Stimulated activated effector memory CD8-positive, alpha-beta T cell treated with anti-CD3 and anti-CD28 coated beads, Interleukin-12 subunit alpha, Interleukin-12 subunit beta, amount 100 ng/mL, for 72 hours (primary cell): Measurements from ENCODE around the gene ZNF609.
"Not testable (repeated sequence)": the region's sequence is repeated elsewhere in the genome, so short reads cannot be mapped to it uniquely, and the experiment has no call there.

Source experiments
- ATAC-seq: fragments of 150-1000 bp; cut with Tn5 transposase; 2 replicates; pipeline ENCODE4 v1.10.0; 2021
- DNase-seq, 2 donors: peaks; one replicate each; pipeline ENCODE4 v3.0.0; 2021 to 2022; ENCODE audit warnings: low spot score in 2 of 2
- H3K27ac Mint-ChIP-seq: one replicate; pipeline ENCODE4 v1.8.0; 2022; ENCODE audit warnings: mild to moderate bottlenecking, mixed read lengths
- H3K36me3 Mint-ChIP-seq: one replicate; pipeline ENCODE4 v1.8.0; 2022; ENCODE audit warnings: mild to moderate bottlenecking, mixed read lengths
- H3K4me1 Mint-ChIP-seq: one replicate; pipeline ENCODE4 v1.8.0; 2022; ENCODE audit warnings: mixed read lengths
- H3K4me3 Mint-ChIP-seq: one replicate; pipeline ENCODE4 v1.8.0; 2022; ENCODE audit warnings: mild to moderate bottlenecking, mixed read lengths
- H3K9me3 Mint-ChIP-seq: one replicate; pipeline ENCODE4 v1.8.0; 2022; ENCODE audit warnings: mixed read lengths

Gene ZNF609

DNA sequence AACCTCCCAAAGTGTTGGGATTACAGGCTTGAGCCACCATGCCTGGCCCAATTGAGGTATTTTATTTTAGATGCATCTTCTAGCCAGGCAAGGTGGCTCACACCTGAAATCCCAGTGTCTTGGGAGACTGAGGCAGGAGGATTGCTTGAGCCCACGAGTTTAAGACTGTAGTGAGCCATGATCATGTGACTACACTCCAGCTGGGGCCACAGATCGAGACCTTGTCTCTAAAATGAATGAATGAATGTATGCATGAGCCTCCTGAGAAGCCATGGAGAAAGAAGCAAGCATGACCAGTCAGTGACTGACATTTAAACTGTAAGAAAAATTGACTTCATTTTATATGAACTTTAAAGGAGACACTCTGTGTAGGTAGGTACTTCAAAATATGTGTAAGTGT is 105.7 kb downstream of the ZNF609 start:
- DNase-seq (no peak), ATAC-seq (no peak)
- H3K9me3 Mint-ChIP-seq = no peaks in the 10 kb centered on the region
- peaks cover 35% of the 10 kb centered on the region for H3K4me1 Mint-ChIP-seq
- H3K36me3 Mint-ChIP-seq = peaks cover 6% of the 10 kb centered on the region
- H3K4me3 Mint-ChIP-seq = no peak overlapping the region
- H3K27ac Mint-ChIP-seq = no peak overlapping the region

DNA sequence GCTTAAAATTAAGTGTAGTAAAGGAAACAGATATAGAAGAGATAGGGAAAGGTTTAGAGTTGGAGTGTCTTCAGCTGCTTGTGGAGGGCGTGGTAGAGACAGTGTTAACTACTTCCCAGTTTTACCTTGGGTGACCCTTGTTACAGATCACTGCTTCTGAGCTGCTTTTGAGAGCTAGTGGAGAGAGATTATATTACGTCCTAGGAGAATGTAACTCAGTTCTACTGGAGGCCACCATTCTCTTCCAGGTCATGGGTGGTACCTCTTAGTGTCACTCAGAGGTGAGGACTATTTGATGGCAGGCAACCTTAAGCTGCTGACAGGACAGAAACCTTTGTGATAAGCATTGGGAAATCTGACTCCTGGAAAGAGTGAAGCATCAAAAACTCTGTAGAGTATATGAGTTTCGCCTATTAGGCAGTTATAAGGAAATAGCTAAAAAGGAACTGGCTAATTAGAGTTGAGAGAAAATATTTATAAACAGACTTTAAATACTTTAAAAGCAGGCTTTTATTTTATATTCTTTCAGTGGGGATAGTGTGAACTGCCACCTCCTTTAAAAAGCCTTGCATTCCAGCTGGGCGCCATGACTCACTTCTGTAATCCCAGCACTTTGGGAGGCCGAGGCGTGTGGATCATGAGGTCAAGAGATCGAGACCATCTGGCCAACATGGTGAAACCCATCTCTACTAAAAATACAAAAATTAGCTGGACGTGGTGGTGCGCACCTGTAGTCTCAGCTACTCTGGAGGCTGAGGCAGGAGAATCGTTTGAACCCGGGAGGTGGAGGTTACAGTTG is 106.5 kb downstream of the ZNF609 start:
- peaks cover 37% of the 10 kb centered on the region for H3K4me1 Mint-ChIP-seq
- DNase-seq = no peak
- no peak overlapping the region for H3K4me3 Mint-ChIP-seq
- H3K9me3 Mint-ChIP-seq = no peaks in the 10 kb centered on the region
- peaks cover 6% of the 10 kb centered on the region for H3K36me3 Mint-ChIP-seq
- no peak overlapping the region for H3K27ac Mint-ChIP-seq
- ATAC-seq = no peak

DNA sequence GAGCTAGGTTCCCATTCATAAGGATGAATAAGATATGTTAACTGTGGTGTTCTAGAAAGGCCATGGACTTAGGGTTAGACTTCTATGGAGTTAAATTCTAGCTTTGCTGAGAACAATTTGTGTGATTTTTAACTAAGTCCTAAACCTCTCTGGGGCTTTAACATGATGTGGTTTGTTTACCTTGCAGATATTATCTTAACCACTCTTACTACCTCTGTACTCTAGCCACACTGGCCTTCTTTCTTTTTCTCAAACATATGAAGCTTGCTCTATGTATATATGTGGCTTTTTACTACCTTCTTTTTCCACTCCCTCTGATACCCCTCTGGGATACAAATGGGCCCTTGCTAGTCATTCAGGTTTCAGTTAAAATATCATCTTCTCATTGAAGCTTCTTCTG is 108.4 kb downstream of the ZNF609 start:
- no peak overlapping the region for H3K27ac Mint-ChIP-seq
- ATAC-seq (peak; percentile 49), DNase-seq (no peak)
- H3K4me3 Mint-ChIP-seq = no peak overlapping the region
- H3K4me1 Mint-ChIP-seq = peaks cover 41% of the 10 kb centered on the region
- peaks cover 6% of the 10 kb centered on the region for H3K36me3 Mint-ChIP-seq
- no peaks in the 10 kb centered on the region for H3K9me3 Mint-ChIP-seq

DNA sequence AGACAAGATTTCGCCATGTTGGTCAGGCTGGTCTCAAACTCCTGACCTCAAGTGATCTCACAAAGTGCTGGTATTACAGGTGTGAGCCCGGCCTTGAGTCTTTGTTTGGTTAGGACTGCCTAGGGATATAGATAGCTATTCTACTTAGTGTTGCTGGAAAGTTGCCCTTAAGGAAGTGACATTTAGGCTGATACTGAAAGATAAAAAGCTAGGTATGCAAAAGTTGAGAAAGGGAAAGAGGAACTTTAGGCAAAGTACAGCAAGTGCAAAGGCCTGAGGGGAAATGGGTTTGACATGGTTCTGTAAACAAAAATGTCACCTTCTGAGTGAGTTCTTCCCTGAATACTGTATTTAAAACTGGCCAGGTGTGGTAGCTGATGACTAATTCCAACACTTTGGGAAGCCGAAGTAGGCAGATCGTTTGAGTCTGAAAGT is 111.5 kb downstream of the ZNF609 start:
- no peak for DNase-seq
- Mint-ChIP-seq H3K9me3 (no peaks in the 10 kb centered on the region), H3K36me3 (peaks cover 14% of the 10 kb centered on the region), H3K27ac (no peak overlapping the region), H3K4me1 (peaks cover 48% of the 10 kb centered on the region), H3K4me3 (no peak overlapping the region)
- ATAC-seq = no peak

DNA sequence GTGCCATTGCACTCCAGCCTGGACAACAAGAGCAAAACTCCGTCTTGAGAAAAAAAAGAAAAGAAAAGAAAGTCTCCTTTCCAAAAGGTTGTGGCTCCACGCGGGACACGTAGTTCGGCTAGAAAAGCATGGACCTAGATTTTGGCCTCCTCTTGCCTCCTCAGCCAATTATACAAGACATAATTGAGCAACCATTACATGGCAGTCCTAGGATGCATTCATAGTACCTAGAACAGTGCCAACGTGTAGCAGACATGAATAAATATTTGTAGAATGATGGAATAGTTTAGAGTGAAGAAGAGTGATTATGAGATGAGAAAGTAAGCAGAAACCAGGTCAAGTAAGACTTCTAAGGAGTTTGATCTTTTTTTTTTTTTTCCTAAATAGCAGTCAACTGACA is 112.5 kb downstream of the ZNF609 start:
- H3K4me1 Mint-ChIP-seq = peaks cover 48% of the 10 kb centered on the region
- H3K27ac Mint-ChIP-seq = no peak overlapping the region
- peaks cover 11% of the 10 kb centered on the region for H3K36me3 Mint-ChIP-seq
- H3K4me3 Mint-ChIP-seq = no peak overlapping the region
- peak in 1 of 2 donors; percentile 30 for DNase-seq
- no peaks in the 10 kb centered on the region for H3K9me3 Mint-ChIP-seq
- ATAC-seq = no peak

DNA sequence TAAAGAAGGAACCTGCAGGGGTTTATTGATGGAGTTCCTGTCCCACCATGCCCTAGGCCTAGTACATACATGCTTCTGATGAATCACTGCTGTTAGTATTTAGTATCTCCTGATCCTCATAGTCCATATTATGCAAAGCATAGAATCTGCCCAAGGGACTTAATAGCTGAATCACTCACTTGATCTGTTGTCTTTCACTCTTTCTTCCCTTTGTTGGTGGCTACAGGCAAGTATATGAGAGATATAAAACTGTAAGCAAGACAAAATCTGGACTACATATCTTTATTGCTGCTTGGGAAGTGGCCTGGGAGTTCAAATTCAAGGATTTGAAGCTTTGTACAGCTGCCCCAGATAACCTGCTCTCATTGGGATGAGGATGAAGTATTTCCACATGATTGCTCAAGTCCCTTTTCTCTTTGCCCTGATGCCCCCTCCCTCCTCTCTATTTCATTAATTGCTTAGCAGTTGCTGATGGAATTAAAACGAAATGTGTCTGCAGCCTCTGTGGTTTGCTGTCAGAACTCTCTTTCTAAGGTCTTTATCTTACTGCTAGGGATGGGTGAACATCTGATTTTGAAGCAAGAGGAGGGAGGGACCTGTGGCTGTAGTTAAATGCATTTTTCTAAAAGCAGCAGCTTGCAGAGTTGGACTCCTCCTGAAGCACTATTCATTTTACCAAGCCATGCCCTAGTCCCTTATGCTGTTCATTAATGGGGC is 114.1 kb downstream of the ZNF609 start:
- Mint-ChIP-seq H3K4me3 (no peak overlapping the region), H3K36me3 (peaks cover 8% of the 10 kb centered on the region), H3K9me3 (no peaks in the 10 kb centered on the region), H3K4me1 (peaks cover 32% of the 10 kb centered on the region), H3K27ac (peak overlapping the region; percentile 66)
- ATAC-seq (no peak), DNase-seq (no peak)

DNA sequence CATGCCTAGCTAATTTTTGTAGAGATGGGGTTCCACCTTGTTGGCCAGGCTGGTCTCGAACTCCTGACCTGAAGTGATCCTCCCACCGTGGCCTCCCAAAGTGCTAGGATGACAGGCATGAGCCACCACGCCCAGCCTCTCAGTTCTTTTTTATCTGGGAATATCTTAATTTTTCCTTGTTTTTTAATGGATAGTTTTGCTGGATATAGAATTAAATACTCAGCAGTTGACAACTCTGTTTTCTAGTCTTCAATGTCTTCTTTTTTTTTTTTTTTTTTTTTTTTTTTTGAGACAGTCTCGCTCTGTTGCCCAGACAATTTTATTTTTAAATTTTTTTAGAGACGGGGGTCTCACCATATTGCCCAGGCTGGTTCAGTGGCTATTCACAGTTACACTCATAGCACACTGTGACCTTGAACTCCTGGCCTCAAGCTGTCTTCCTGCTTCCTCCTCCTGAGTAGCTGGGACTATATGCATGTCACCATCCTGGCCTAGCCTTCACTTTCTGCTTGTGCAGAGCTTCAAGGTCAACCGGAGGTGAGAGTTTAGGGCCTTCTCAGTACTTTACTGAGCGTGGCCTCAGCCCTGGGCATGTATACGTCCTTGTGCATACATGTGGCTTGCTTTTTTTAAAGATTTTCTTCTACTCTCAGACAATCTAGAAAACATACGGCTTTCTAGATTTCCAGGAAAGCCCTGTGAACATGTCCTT is 120.5 kb downstream of the ZNF609 start:
- peaks cover 5% of the 10 kb centered on the region for H3K9me3 Mint-ChIP-seq
- peaks cover 8% of the 10 kb centered on the region for H3K36me3 Mint-ChIP-seq
- H3K27ac Mint-ChIP-seq = no peak overlapping the region
- DNase-seq = no peak
- peaks cover 8% of the 10 kb centered on the region for H3K4me1 Mint-ChIP-seq
- no peak overlapping the region for H3K4me3 Mint-ChIP-seq
- ATAC-seq = no peak

DNA sequence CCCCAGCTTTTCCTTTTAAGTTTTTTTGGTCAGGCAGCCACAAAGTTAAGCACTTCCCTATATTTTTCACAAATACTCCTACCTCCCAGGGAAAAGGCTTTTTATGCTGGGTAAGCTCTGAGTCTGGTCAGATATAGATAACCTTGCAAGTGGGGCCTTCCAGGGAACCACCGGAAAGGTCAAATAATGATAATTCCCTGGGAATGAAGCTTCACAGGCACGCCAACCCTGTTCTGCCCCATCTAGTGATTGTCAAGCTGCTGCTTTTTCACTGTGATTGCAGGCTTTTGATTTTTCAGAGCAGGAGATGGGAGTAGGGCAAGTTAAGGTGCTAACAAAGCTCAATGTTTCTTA is 121.0 kb downstream of the ZNF609 start:
- Mint-ChIP-seq H3K36me3 (peaks cover 5% of the 10 kb centered on the region), H3K4me1 (peaks cover 8% of the 10 kb centered on the region), H3K9me3 (peaks cover 5% of the 10 kb centered on the region), H3K4me3 (no peak overlapping the region), H3K27ac (no peak overlapping the region)
- DNase-seq = no peak
- no peak for ATAC-seq

DNA sequence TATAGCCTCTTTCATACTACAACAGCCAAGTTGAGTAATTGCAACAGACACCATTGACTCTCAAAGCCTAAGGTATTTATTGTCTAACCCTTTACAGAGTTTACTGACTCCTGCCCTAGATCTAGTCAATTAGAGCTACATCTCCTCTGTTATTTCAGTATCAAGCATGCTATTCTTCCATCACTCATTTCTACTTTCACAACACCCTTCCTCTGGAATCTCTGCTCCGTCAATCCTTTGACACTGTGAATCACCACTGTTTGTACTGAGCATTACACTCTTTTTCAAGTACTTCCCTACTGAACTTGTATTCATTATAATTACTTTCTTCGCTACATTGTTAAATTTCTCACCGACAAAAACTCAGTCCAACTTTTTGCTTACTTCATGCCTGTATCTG is 121.8 kb downstream of the ZNF609 start:
- H3K27ac Mint-ChIP-seq = no peak overlapping the region

DNA sequence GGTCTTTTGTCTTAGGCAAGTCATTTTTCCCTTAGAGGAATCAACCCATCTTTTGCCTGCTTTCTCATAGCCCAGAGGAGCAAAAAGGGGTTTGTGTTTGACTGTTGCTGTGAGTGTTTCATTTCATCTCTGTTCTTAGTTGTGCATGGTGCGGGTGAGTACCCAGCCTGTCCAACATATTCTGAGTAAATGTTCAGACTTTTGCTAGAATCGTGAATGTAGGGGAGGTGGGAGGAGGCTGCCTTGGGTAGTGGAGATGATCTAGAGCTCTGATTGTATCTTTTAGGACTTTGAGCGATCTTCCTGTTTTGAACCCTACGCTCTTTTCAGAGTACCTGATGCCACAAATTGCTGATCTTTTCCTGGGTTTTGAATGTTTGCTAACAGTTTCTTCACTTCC is 123.1 kb downstream of the ZNF609 start:
- Mint-ChIP-seq H3K27ac (no peak overlapping the region), H3K4me3 (no peak overlapping the region), H3K9me3 (peaks cover 5% of the 10 kb centered on the region), H3K36me3 (no peaks in the 10 kb centered on the region), H3K4me1 (peaks cover 20% of the 10 kb centered on the region)
- ATAC-seq = no peak
- no peak for DNase-seq

More for the DNA sequence above, 121.8 kb downstream of the ZNF609 start:
- Mint-ChIP-seq H3K4me3 (no peak overlapping the region), H3K9me3 (peaks cover 5% of the 10 kb centered on the region), H3K4me1 (peaks cover 10% of the 10 kb centered on the region), H3K36me3 (no peaks in the 10 kb centered on the region)
- ATAC-seq = no peak
- DNase-seq = no peak

DNA sequence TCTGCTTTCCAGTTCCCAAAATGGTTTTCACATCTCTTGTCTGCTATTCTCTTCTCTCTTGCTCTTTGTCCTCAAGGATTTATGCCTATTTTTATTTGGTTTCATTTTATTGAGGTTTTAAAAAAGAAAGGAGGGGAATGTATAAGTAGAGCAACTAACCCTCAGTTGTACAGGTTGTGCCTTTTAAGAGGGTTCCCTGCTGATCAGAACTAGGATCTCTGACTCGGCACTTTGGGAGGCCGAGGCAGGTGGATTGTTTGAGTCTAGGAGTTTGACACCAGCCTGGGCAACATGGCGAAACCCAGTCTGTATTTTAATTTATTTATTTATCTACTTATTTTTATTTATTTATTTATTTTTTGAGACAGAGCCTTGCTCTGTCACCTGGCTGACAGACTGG is 123.6 kb downstream of the ZNF609 start:
- no peak for ATAC-seq
- no peak for DNase-seq
- H3K4me3 Mint-ChIP-seq = no peak overlapping the region
- no peak overlapping the region for H3K27ac Mint-ChIP-seq
- no peaks in the 10 kb centered on the region for H3K36me3 Mint-ChIP-seq
- H3K4me1 Mint-ChIP-seq = peaks cover 25% of the 10 kb centered on the region
- peaks cover 5% of the 10 kb centered on the region for H3K9me3 Mint-ChIP-seq

DNA sequence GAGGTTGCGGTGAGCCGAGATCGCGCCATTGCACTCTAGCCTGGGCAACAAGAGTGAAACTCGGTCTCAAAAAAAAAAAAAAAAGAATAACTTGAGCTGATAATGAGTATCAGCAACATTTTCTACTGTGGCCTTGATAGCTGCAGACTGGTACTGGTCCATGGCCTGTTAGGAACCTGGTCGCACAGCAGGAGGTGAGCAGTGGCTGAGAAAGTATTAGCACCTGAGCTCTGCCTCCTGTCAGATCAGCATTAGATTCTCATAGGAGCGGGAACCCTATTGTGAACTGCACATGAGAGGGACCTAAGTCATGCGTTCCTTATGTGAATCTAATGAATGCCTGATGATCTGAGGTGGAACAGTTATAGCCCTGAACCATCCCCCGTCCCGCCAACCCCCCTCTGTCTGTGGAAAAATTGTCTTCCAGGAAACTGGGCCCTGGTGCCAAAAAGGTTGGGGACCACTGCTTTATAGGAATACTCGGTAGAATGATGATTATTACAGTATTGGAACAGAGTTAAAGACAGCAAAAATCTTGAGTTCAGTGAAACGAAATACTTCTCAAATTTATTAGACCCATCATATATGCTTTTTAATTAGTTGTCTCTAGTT is 126.0 kb downstream of the ZNF609 start:
- Mint-ChIP-seq H3K4me1 (peaks cover 35% of the 10 kb centered on the region), H3K36me3 (no peaks in the 10 kb centered on the region), H3K4me3 (no peak overlapping the region), H3K9me3 (no peaks in the 10 kb centered on the region), H3K27ac (no peak overlapping the region)
- DNase-seq (no peak), ATAC-seq (no peak)

DNA sequence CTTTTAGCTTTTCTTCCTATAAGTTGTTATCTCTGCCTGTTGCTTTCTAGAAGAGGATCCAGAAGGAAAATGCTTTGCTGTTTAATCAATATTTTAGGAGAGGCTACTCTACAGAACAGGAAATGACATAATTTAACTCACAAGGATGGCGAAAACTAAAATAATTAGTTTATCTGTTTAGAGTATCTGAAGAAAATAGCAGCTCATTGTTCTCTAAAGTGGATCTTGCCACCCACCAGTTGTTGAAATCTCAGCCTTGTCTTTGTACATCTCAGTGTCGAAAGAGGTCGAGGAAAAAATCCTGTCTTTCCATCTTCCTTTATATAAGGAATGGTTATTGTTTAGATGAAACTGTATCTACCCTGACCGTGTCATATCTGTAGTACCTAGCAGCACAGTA is 126.6 kb downstream of the ZNF609 start:
- Mint-ChIP-seq H3K4me1 (peaks cover 35% of the 10 kb centered on the region), H3K36me3 (no peaks in the 10 kb centered on the region)

DNA sequence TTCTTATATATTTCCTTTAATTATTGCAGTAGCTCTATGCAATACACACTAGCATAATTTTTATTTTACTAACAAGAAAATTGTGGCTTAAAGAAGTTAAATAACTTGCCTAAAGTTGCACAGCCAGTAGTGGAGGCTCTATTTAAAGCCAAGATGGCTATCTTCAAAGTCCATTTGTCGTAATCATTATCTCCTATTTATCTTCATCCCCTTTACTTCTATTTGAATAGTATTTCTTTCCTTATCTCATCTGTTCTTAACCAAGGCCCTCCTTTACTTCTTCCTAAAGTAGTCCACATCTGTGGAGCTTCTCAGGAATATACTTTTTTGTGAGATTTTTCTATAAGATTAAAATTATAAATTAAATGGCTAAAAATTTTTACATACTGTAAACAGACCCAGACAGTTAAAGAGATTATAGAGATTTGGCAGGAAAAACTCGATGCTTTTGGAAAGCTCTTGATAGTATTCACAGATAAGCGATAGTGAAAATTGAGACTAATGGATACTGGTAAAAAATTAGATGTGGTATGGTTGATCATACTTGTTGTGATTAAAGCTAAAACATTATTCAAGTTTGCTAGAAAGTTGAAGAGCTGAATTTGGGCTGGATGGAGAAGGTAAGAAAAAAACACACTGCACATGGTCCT is 129.2 kb downstream of the ZNF609 start:
- no peaks in the 10 kb centered on the region for H3K9me3 Mint-ChIP-seq
- H3K36me3 Mint-ChIP-seq = no peaks in the 10 kb centered on the region
- H3K27ac Mint-ChIP-seq = no peak overlapping the region
- H3K4me1 Mint-ChIP-seq = peaks cover 34% of the 10 kb centered on the region
- H3K4me3 Mint-ChIP-seq = no peak overlapping the region
- ATAC-seq (no peak), DNase-seq (no peak)

More for the DNA sequence above, 126.6 kb downstream of the ZNF609 start:
- Mint-ChIP-seq H3K9me3 (no peaks in the 10 kb centered on the region), H3K4me3 (no peak overlapping the region), H3K27ac (no peak overlapping the region)
- DNase-seq (no peak), ATAC-seq (no peak)

DNA sequence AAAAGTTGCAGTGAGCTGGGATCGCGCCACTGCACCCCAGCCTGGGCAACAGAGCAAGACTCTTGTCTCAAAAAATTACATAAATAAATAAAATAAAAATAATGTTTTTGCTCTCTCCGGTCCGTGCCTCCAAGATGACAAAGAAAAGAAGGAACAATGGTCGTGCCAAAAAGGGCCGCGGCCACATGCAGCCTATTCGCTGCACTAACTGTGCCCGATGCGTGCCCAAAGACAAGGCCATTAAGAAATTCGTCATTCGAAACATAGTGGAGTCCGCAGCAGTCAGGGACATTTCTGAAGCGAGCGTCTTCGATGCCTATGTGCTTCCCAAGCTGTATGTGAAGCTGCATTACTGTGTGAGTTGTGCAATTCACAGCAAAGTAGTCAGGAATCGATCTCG is 132.5 kb downstream of the ZNF609 start:
- H3K36me3 Mint-ChIP-seq, H3K27ac Mint-ChIP-seq, ATAC-seq, H3K9me3 Mint-ChIP-seq, DNase-seq, H3K4me3 Mint-ChIP-seq: not testable (repeated sequence)
- H3K4me1 Mint-ChIP-seq = peaks cover 45% of the 10 kb centered on the region
